ENCODE data around the gene DCC. TPM values are rescaled to one million over a fixed set of nuclear protein-coding genes. Genes with fewer than 3 reads are reported as not detected.

The DCC gene
- total RNA-seq, 1 donor from 2014 or later: not detected

GRCh38 chr18:52427521-52428175, 87.7 kb downstream of the DCC start:
- no peak for DNase-seq (ENCODE audit: low read depth)
- no peak for TF ChIP-seq CTCF (conservative IDR thresholded peaks at IDR 0.05; ENCODE audit: low read depth, low read length)
- no peak overlapping the region for H3K4me3 ChIP-seq (ENCODE audit: low read depth, low read length)

GRCh38 chr18:52431683-52432082, 91.7 kb downstream of the DCC start:
- DNase-seq (ENCODE audit: low read depth): no peak
- H3K4me3 ChIP-seq (ENCODE audit: low read depth, low read length): no peak overlapping the region

GRCh38 chr18:52433797-52434196, 93.8 kb downstream of the DCC start:
- TF ChIP-seq CTCF (conservative IDR thresholded peaks at IDR 0.05; ENCODE audit: low read depth, low read length): no peak
- no peak for DNase-seq (ENCODE audit: low read depth)
- no peak overlapping the region for H3K4me3 ChIP-seq (ENCODE audit: low read depth, low read length)

More at GRCh38 chr18:52431683-52432082, 91.7 kb downstream of the DCC start:
- no peak for TF ChIP-seq CTCF (conservative IDR thresholded peaks at IDR 0.05; ENCODE audit: low read depth, low read length)

GRCh38 chr18:52435301-52435700, 95.3 kb downstream of the DCC start:
- DNase-seq (ENCODE audit: low read depth): no peak
- TF ChIP-seq CTCF (conservative IDR thresholded peaks at IDR 0.05; ENCODE audit: low read depth, low read length): no peak
- no peak overlapping the region for H3K4me3 ChIP-seq (ENCODE audit: low read depth, low read length)

- DNase-seq (ENCODE audit: low read depth): no peak
- no peak overlapping the region for H3K4me3 ChIP-seq (ENCODE audit: low read depth, low read length)
- TF ChIP-seq CTCF (conservative IDR thresholded peaks at IDR 0.05; ENCODE audit: low read depth, low read length): no peak
Observed at GRCh38 chr18:52437161-52437560, 97.2 kb downstream of the DCC start.

- DNase-seq (ENCODE audit: low read depth): no peak
- TF ChIP-seq CTCF (conservative IDR thresholded peaks at IDR 0.05; ENCODE audit: low read depth, low read length): no peak
Observed at GRCh38 chr18:52439457-52439856, 99.5 kb downstream of the DCC start.

GRCh38 chr18:52441794-52442193, 101.8 kb downstream of the DCC start:
- no peak for TF ChIP-seq CTCF (conservative IDR thresholded peaks at IDR 0.05; ENCODE audit: low read depth, low read length)
- no peak for DNase-seq (ENCODE audit: low read depth)
- H3K4me3 ChIP-seq (ENCODE audit: low read depth, low read length): no peak overlapping the region

More at GRCh38 chr18:52439457-52439856, 99.5 kb downstream of the DCC start:
- H3K4me3 ChIP-seq (ENCODE audit: low read depth, low read length): no peak overlapping the region

Measured in epithelial cell of proximal tubule (primary cell).